ENCODE data around the gene SMG6. TPM values are rescaled to one million over a fixed set of nuclear protein-coding genes. Genes with fewer than 3 reads are reported as not detected.

Gene SMG6
- total and polyA plus RNA-seq, 2 of the 13 experiments (the other 11 are each of a cell fraction or from before 2014, with no cell fraction given) = 4.6 to 14.6 TPM

GRCh38 chr17:2040219-2040827, 263.3 kb downstream of the SMG6 start (continued):
- TF ChIP-seq PATZ1 (CRISPR knock-in tag; IDR thresholded peaks at IDR 0.05) (no peak), HOXD1 (CRISPR knock-in tag; IDR thresholded peaks at IDR 0.05) (no peak), ONECUT2 (CRISPR knock-in tag; IDR thresholded peaks at IDR 0.05) (no peak), HNF4G (IDR thresholded peaks at IDR 0.05; ENCODE audit: borderline replicate concordance, low read depth, low read length) (no peak), HNF4G (CRISPR knock-in tag; IDR thresholded peaks at IDR 0.05; ENCODE audit: borderline replicate concordance, low read depth) (no peak), HBP1 (CRISPR knock-in tag; IDR thresholded peaks at IDR 0.05; ENCODE audit: low read depth) (no peak), SETDB1 (CRISPR knock-in tag; IDR thresholded peaks at IDR 0.05; ENCODE audit: borderline replicate concordance) (no peak), ZNF737 (CRISPR knock-in tag; IDR thresholded peaks at IDR 0.05; ENCODE audit: borderline replicate concordance) (no peak), ZNF496 (CRISPR knock-in tag; IDR thresholded peaks at IDR 0.05; ENCODE audit: insufficient replicate concordance) (no peak), ZNF138 (CRISPR knock-in tag; IDR thresholded peaks at IDR 0.05; ENCODE audit: low read depth) (no peak)

Measured in HepG2 (cell line).